BE2C (cell line): ENCODE measurements around the gene NOL4L.

Experiments used
- DNase-seq: peaks from one replicate; pipeline ENCODE4 v3.0.0-alpha.2; 2020
- H3K27me3 ChIP-seq: fragments of 250-450 bp; sonication (Bioruptor Pico); 2 replicates; pipeline ENCODE4 v1.5.1; 2020; ENCODE audit warnings: mild to moderate bottlenecking
- H3K36me3 ChIP-seq: fragments of 250-450 bp; sonication (Bioruptor Pico); 2 replicates; pipeline ENCODE4 v1.5.1; 2020; ENCODE audit warnings: mild to moderate bottlenecking
- H3K4me1 ChIP-seq: fragments of 250-450 bp; sonication (Bioruptor Pico); 2 replicates; pipeline ENCODE4 v1.5.1; 2020
- H3K4me3 ChIP-seq: 2 replicates; pipeline ENCODE4 v1.5.1; 2011; ENCODE audit warnings: low read depth, low read length
- H3K9me3 ChIP-seq: fragments of 250-450 bp; sonication (Bioruptor Pico); 2 replicates; pipeline ENCODE4 v1.5.1; 2020
- CTCF ChIP-seq: IDR thresholded peaks from 2 replicates; pipeline ENCODE4 v1.5.1; 2012; ENCODE audit warnings: mild to moderate bottlenecking, low read depth, low read length

Gene NOL4L

GRCh38 chr20:32571566-32571965, 13.6 kb downstream of the NOL4L start:
- Histone ChIP-seq H3K36me3 (no peaks in the 10 kb centered on the region), H3K4me3 (no peak overlapping the region), H3K9me3 (no peaks in the 10 kb centered on the region), H3K4me1 (no peaks in the 10 kb centered on the region; the same call in none of the 2 replicates), H3K27me3 (no peaks in the 10 kb centered on the region)
- no peak for TF ChIP-seq CTCF
- DNase-seq: no peak

GRCh38 chr20:32570401-32571190, 14.5 kb downstream of the NOL4L start:
- no peak for DNase-seq
- Histone ChIP-seq H3K36me3 (no peaks in the 10 kb centered on the region), H3K4me3 (no peak overlapping the region), H3K27me3 (no peaks in the 10 kb centered on the region), H3K9me3 (no peaks in the 10 kb centered on the region), H3K4me1 (no peaks in the 10 kb centered on the region; the same call in 1 of the 2 replicates)
- no peak for TF ChIP-seq CTCF

- Histone ChIP-seq H3K27me3 (no peaks in the 10 kb centered on the region), H3K36me3 (no peaks in the 10 kb centered on the region), H3K4me1 (no peaks in the 10 kb centered on the region; the same call in 1 of the 2 replicates), H3K9me3 (no peaks in the 10 kb centered on the region), H3K4me3 (no peak overlapping the region)
- no peak for TF ChIP-seq CTCF
- no peak for DNase-seq
Measured at GRCh38 chr20:32569380-32570305, 15.5 kb downstream of the NOL4L start.

GRCh38 chr20:32569018-32569379, 16.1 kb downstream of the NOL4L start:
- H3K36me3 ChIP-seq: no peaks in the 10 kb centered on the region
- no peak overlapping the region for H3K4me3 ChIP-seq
- no peaks in the 10 kb centered on the region for H3K9me3 ChIP-seq
- no peaks in the 10 kb centered on the region for H3K27me3 ChIP-seq
- H3K4me1 ChIP-seq: no peaks in the 10 kb centered on the region
- TF ChIP-seq CTCF: no peak
- DNase-seq: no peak

GRCh38 chr20:32567384-32568178, 17.6 kb downstream of the NOL4L start:
- Histone ChIP-seq H3K36me3 (no peaks in the 10 kb centered on the region), H3K4me1 (no peaks in the 10 kb centered on the region), H3K27me3 (no peaks in the 10 kb centered on the region), H3K9me3 (no peaks in the 10 kb centered on the region), H3K4me3 (no peak overlapping the region)
- DNase-seq: no peak
- TF ChIP-seq CTCF: no peak
